Naive thymus-derived CD4-positive, alpha-beta T cell (primary cell): ENCODE results near the gene FKBP1C. TPM values are rescaled to one million over a fixed set of nuclear protein-coding genes. Genes with fewer than 3 reads are reported as not detected.

Experiments
- ATAC-seq: fragments of 150-1000 bp; cut with Tn5 transposase; 2 replicates; pipeline ENCODE4 v1.10.0; 2021; ENCODE audit warnings: mild to moderate bottlenecking, moderate library complexity
- CTCF ChIA-PET: fragments of 350-600 bp; sonication (Branson Sonifier 250); formaldehyde crosslinking; loops from one replicate; lab custom pipeline; 2021; ENCODE audit warnings: antibody characterized with exemption; lab: Charles Lee
- POLR2A ChIA-PET: fragments of 350-600 bp; sonication (Branson Sonifier 250); formaldehyde crosslinking; loops from one replicate; lab custom pipeline; 2021; ENCODE audit warnings: antibody characterized with exemption, inconsistent platforms; lab: Charles Lee
- DNase-seq, 9 donors: peaks; one replicate each; pipeline versions ENCODE4 v3.0.0 to v3.0.0-alpha.2; 2020 to 2022; ENCODE audit warnings: mixed read lengths in 1 of 9
- H3K27ac ChIP-seq: one replicate; pipeline ENCODE4 v1.7.0; 2013; ENCODE audit warnings: mild to moderate bottlenecking, low read depth, low read length, moderate library complexity
- H3K27me3 ChIP-seq, 2 donors: one replicate each; pipeline ENCODE4 v1.7.0; 2013; ENCODE audit warnings: low read length in 2 of 2, mild to moderate bottlenecking in 2 of 2, moderate library complexity in 2 of 2; ENCODE audit not compliant: control insufficient read depth in 2 of 2, insufficient read depth in 2 of 2
- H3K36me3 ChIP-seq, 3 experiments: 1 replicate in 2 of 3; 2 replicates in 1 of 3; pipeline ENCODE4 v1.7.0; 2013; ENCODE audit warnings: low read length in 3 of 3, mild to moderate bottlenecking in 3 of 3, moderate library complexity in 1 of 3; ENCODE audit not compliant: insufficient read depth in 3 of 3, control insufficient read depth in 2 of 3
- H3K4me1 ChIP-seq, 2 donors: one replicate each; pipeline ENCODE4 v1.7.0; 2013; ENCODE audit warnings: low read length in 2 of 2, mild to moderate bottlenecking in 2 of 2, moderate library complexity in 1 of 2; ENCODE audit not compliant: control insufficient read depth in 2 of 2, insufficient read depth in 2 of 2
- H3K4me3 ChIP-seq: 2 replicates; pipeline ENCODE4 v1.7.0; 2013; ENCODE audit warnings: mild to moderate bottlenecking, low read length
- H3K9me3 ChIP-seq, 3 experiments: 1 replicate in 2 of 3; 2 replicates in 1 of 3; pipeline ENCODE4 v1.7.0; 2013; ENCODE audit warnings: low read length in 3 of 3; ENCODE audit not compliant: control insufficient read depth in 2 of 3
- H3K27ac Mint-ChIP-seq, 9 donors: one replicate each; pipeline ENCODE4 v1.8.0; 2020 to 2022; ENCODE audit warnings: mixed read lengths in 9 of 9, mild to moderate bottlenecking in 8 of 9, moderate library complexity in 5 of 9, inconsistent platforms in 2 of 9
- H3K27me3 Mint-ChIP-seq, 5 donors: one replicate each; pipeline ENCODE4 v1.8.0; 2021 to 2022; ENCODE audit warnings: mixed read lengths in 5 of 5, mild to moderate bottlenecking in 1 of 5
- H3K36me3 Mint-ChIP-seq, 5 donors: one replicate each; pipeline ENCODE4 v1.8.0; 2020 to 2022; ENCODE audit warnings: mixed read lengths in 5 of 5, mild to moderate bottlenecking in 3 of 5, inconsistent platforms in 1 of 5
- H3K4me1 Mint-ChIP-seq, 7 donors: one replicate each; pipeline ENCODE4 v1.8.0; 2020 to 2022; ENCODE audit warnings: mixed read lengths in 7 of 7, mild to moderate bottlenecking in 3 of 7, inconsistent platforms in 1 of 7
- H3K4me3 Mint-ChIP-seq, 10 donors: one replicate each; pipeline ENCODE4 v1.8.0; 2020 to 2022; ENCODE audit warnings: mild to moderate bottlenecking in 10 of 10, mixed read lengths in 10 of 10, moderate library complexity in 6 of 10, inconsistent platforms in 2 of 10
- H3K9me3 Mint-ChIP-seq, 11 donors: one replicate each; pipeline ENCODE4 v1.8.0; 2020 to 2022; ENCODE audit warnings: mixed read lengths in 11 of 11, mild to moderate bottlenecking in 4 of 11, inconsistent platforms in 1 of 11, moderate library complexity in 1 of 11
- intact Hi-C, 2 donors: fragments of 100-400 bp; cut with micrococcal nuclease; formaldehyde crosslinking; loops; one replicate each; pipeline ENCODE4 v1.15.1; 2023
- polyA plus RNA-seq, 2 donors: library from polyadenylated mRNA; unstranded; fragments of 300-500 nt; fragmentation: Illumina TruSeq; gene quantifications; one replicate each; pipeline ENCODE4 v1.2.3, GENCODE V29; 2021
- total RNA-seq, 6 experiments: library from RNA in 5 of 6; stranded (reverse) in 5 of 6; gene quantifications; 1 replicate in 5 of 6; 2 replicates in 1 of 6; pipeline ENCODE4 v1.2.3 and lab custom pipeline; 2021 to 2026

Gene FKBP1C
- total and polyA plus RNA-seq, 7 experiments from 2014 or later: 0.15 to 1.6 TPM; not detected in 5

DNA sequence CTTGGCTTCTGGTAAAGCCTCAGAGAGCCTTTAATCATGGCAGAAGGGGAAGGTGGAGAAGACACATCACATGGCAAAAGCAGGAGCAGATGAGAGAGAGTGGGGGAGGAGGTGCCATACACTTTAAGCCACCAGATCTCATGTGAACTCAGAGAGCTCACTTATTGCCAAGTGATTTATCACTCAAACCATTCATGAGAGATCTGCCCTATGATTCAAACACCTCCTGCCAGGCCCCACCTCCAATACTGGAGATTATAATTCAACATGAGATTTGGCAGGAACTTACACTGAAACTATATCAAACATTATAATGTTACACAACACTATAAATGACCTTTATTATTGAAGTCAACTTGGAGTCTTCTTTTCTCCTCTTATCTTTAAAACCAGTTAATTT, 47.9 kb downstream of the FKBP1C start:
- CTCF ChIA-PET: no interaction called here
- intact Hi-C loops: no loop called here
- H3K36me3 Mint-ChIP-seq: no peaks in the 10 kb centered on the region
- peaks cover 0 to 1% (median 0%) of the 10 kb centered on the region in 7 donors for H3K4me1 Mint-ChIP-seq
- ATAC-seq: no peak
- no peak overlapping the region for H3K4me3 Mint-ChIP-seq
- Histone ChIP-seq H3K27ac (no peak overlapping the region), H3K4me1 (no peaks in the 10 kb centered on the region), H3K36me3 (no peaks in the 10 kb centered on the region), H3K4me3 (no peak overlapping the region), H3K9me3 (no peaks in the 10 kb centered on the region), H3K27me3 (no peaks in the 10 kb centered on the region)
- peaks cover 0 to 5% (median 0%) of the 10 kb centered on the region in 5 donors for H3K27me3 Mint-ChIP-seq
- POLR2A ChIA-PET: no interaction called here
- peaks cover 0 to 5% (median 0%) of the 10 kb centered on the region in 11 donors for H3K9me3 Mint-ChIP-seq
- DNase-seq: no peak
- H3K27ac Mint-ChIP-seq: no peak overlapping the region

DNA sequence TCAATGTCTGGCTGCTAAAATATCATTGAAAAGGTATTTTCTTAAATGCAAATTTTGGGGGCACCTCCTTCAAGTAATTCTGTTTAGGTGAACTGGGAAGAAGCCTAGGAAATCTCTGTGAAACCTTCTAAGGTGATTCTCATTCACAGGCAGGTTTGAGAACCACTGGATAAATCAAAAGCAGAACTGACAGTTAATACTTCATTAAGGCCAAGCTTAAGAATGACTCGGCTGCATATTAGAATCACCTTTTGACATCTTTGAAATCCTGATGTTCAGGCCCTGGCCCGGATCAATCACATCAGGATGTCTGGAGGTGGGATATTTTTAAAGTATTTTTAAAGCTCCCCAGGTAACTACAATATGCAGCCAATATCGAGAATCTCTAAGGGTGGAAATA, 50.6 kb downstream of the FKBP1C start:
- DNase-seq (no peak), ATAC-seq (no peak)
- H3K36me3 Mint-ChIP-seq: no peaks in the 10 kb centered on the region
- intact Hi-C loops: no loop called here
- Histone ChIP-seq H3K27me3 (no peaks in the 10 kb centered on the region), H3K4me3 (no peak overlapping the region), H3K36me3 (no peaks in the 10 kb centered on the region), H3K9me3 (no peaks in the 10 kb centered on the region), H3K4me1 (no peaks in the 10 kb centered on the region), H3K27ac (no peak overlapping the region)
- ChIA-PET CTCF (no interaction called here), POLR2A (no interaction called here)
- H3K4me1 Mint-ChIP-seq: peaks cover 0 to 1% (median 0%) of the 10 kb centered on the region in 7 donors
- H3K27ac Mint-ChIP-seq: no peak overlapping the region
- peaks cover 0 to 5% (median 0%) of the 10 kb centered on the region in 5 donors for H3K27me3 Mint-ChIP-seq
- H3K4me3 Mint-ChIP-seq: no peak overlapping the region
- peaks cover 0 to 5% (median 0%) of the 10 kb centered on the region in 11 donors for H3K9me3 Mint-ChIP-seq

Other genes starting within 250 kb of the FKBP1C start
- gene LGSN, start 108.5 kb downstream of the FKBP1C start, total RNA-seq: under 1 TPM in 1 of 5 experiments, not detected in 4; 0.11 TPM
- gene LGSN, start 108.5 kb downstream of the FKBP1C start, polyA plus RNA-seq: under 1 TPM in 1 of 2 donors, not detected in 1; 0.21 TPM